NCI-H524 (cell line): Measurements from ENCODE around the gene AP2B1.

Source experiments
- DNase-seq, 2 experiments: peaks; one replicate each; lab custom pipeline; 2025; lab: John Stamatoyannopoulos, UW

Gene AP2B1

GRCh38 chr17:35773679-35774425, 186.7 kb downstream of the AP2B1 start:
- no peak for DNase-seq

DNA sequence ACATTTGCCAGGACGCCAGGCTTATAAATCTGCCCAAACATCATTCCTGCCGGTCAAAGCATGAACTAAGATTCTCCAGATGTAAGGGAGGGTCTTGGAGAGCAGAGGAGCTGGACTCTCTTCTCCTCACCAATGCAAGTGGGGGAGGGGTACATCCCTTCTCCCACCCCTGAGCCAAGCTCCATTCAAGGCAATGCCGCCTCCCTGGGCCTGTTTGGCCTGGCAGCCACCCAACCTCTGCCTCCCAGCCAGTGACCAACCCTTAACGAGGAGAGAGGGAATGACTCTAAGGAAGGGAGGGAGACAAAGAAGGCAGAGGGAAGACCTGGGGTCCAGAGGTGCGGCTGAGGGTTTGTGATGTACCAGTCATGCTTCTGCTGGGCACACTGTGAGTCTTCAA, 187.4 kb downstream of the AP2B1 start:
- no peak for DNase-seq

GRCh38 chr17:35775039-35775438, 187.9 kb downstream of the AP2B1 start:
- no peak for DNase-seq

DNA sequence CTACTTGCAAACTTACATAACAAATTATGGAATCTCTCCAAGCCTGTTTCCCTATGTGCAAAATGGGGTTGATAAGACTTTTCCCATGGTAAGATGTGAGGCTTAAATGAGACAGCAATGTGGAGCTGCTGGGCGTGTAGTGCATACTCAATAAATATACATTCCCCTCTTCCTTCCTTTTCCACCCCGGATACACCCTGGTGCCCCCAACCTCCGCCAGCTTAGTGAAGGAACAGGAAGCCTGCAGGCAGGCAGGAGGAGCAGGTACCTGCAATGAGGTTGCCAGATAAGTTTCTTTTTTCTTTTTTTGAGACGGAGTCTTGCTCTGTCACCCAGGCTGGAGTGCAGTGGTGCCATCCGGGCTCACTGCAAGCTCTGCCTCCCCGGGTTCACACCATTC, 188.5 kb downstream of the AP2B1 start:
- DNase-seq = no peak
